GM13976 (cell line): ENCODE measurements around the gene ETS1.

ENCODE experiments used
- DNase-seq: peaks from one replicate; pipeline ENCODE4 v3.0.0; 2012; ENCODE audit warnings: low spot score
- CTCF ChIP-seq: IDR thresholded peaks from 2 replicates; pipeline ENCODE4 v1.5.1; 2012; ENCODE audit warnings: borderline replicate concordance, mild to moderate bottlenecking; ENCODE audit not compliant: insufficient read depth; ENCODE audit errors: extremely low read depth, missing control alignments, control extremely low read depth
- in situ Hi-C: fragments of 300-500 bp; cut with MboI; formaldehyde crosslinking; loops from one replicate; pipeline ENCODE4 v1.12.0; 2022; ENCODE audit warnings: low sequenced_read_pairs, mixed read lengths, inconsistent platforms; ENCODE audit not compliant: unreplicated experiment

ETS1 gene

GRCh38 chr11:128625326-128625725 lies 38.0 kb upstream of the ETS1 start:
- peak; percentile 29 for DNase-seq
- in situ Hi-C loops: loop anchor here (5.0 to 25.0 kb wide), 3 partner anchors 101 to 588 kb away; no protein-coding TSS in a partner anchor
- TF ChIP-seq CTCF: no peak

- TF ChIP-seq CTCF: no peak
- in situ Hi-C loops: loop anchor here (5.0 to 25.0 kb wide), 3 partner anchors 100 to 587 kb away; no protein-coding TSS in a partner anchor
- peak; percentile 64 for DNase-seq
Observed at GRCh38 chr11:128624269-128625175, 37.2 kb upstream of the ETS1 start.

- TF ChIP-seq CTCF: no peak
- no peak for DNase-seq
- in situ Hi-C loops: loop anchor here (10.0 kb wide), 1 partner anchor 98 kb away; no protein-coding TSS in a partner anchor
Observed at GRCh38 chr11:128623091-128623490, 35.7 kb upstream of the ETS1 start.

- TF ChIP-seq CTCF: no peak
- DNase-seq: no peak
- in situ Hi-C loops: loop anchor here (10.0 kb wide), 1 partner anchor 97 kb away; no protein-coding TSS in a partner anchor
Observed at GRCh38 chr11:128621601-128622501, 34.5 kb upstream of the ETS1 start.

GRCh38 chr11:128620309-128621100 lies 33.1 kb upstream of the ETS1 start:
- TF ChIP-seq CTCF: no peak
- no peak for DNase-seq
- in situ Hi-C loops: loop anchor here (10.0 kb wide), 1 partner anchor 96 kb away; no protein-coding TSS in a partner anchor
